Osteoblast (primary cell): ENCODE measurements around the gene TNFRSF8. TPM values are rescaled to one million over a fixed set of nuclear protein-coding genes. Genes with fewer than 3 reads are reported as not detected.
"Not testable (repeated sequence)": the region's sequence is repeated elsewhere in the genome, so short reads cannot be mapped to it uniquely, and the experiment has no call there.

ENCODE experiments used
- DNase-seq: peaks from one replicate; pipeline ENCODE4 v3.0.0; 2011; ENCODE audit warnings: low spot score, mixed read lengths; ENCODE audit not compliant: insufficient read length; ENCODE audit errors: missing footprints
- H2AFZ ChIP-seq: 2 replicates; pipeline ENCODE4 v1.6.0; 2011; ENCODE audit warnings: mild to moderate bottlenecking, low read length
- H3K27ac ChIP-seq: 2 replicates; pipeline ENCODE4 v1.5.1; 2011; ENCODE audit warnings: mild to moderate bottlenecking, low read depth, low read length, moderate library complexity
- H3K27me3 ChIP-seq: 2 replicates; pipeline ENCODE4 v1.6.0; 2012; ENCODE audit warnings: mild to moderate bottlenecking, control low read depth, inconsistent platforms, low read length, moderate library complexity; ENCODE audit not compliant: insufficient read depth
- H3K36me3 ChIP-seq: 2 replicates; pipeline ENCODE4 v1.5.1; 2011; ENCODE audit warnings: mild to moderate bottlenecking, low read length, control low read depth, moderate library complexity; ENCODE audit not compliant: insufficient read depth
- H3K4me1 ChIP-seq: 2 replicates; pipeline ENCODE4 v1.5.1; 2011; ENCODE audit warnings: mild to moderate bottlenecking, low read length, control low read depth, moderate library complexity; ENCODE audit not compliant: insufficient read depth
- H3K4me2 ChIP-seq: 2 replicates; pipeline ENCODE4 v1.6.0; 2011; ENCODE audit warnings: mild to moderate bottlenecking, low read length; ENCODE audit not compliant: insufficient read depth
- H3K4me3 ChIP-seq: fragments of 200-600 bp; sonication (generic); 3 replicates; pipeline ENCODE4 v1.5.1; 2012; ENCODE audit warnings: mild to moderate bottlenecking, low read length, inconsistent platforms; ENCODE audit not compliant: insufficient read depth
- H3K79me2 ChIP-seq: 2 replicates; pipeline ENCODE4 v1.6.0; 2012; ENCODE audit warnings: mild to moderate bottlenecking, low read length, control low read depth, inconsistent platforms; ENCODE audit not compliant: insufficient read depth
- H3K9me3 ChIP-seq: 2 replicates; pipeline ENCODE4 v1.5.1; 2011; ENCODE audit warnings: low read depth, low read length, control low read depth
- H4K20me1 ChIP-seq: 2 replicates; pipeline ENCODE4 v1.6.0; 2012; ENCODE audit warnings: mild to moderate bottlenecking, low read length, control low read depth; ENCODE audit not compliant: insufficient read depth
- CTCF ChIP-seq: IDR thresholded peaks from 2 replicates; pipeline ENCODE4 v1.5.1; 2011; ENCODE audit warnings: mild to moderate bottlenecking, low read depth, low read length, moderate library complexity; ENCODE audit errors: extremely low read depth
- total RNA-seq: library from RNA; depleted of rRNA; stranded (reverse); fragments of >200 nt; gene quantifications from 2 replicates; pipeline ENCODE4 v1.2.3, GENCODE V29; 2012

Gene TNFRSF8
- total RNA-seq, 1 donor = under 0.01 TPM

GRCh38 chr1:12029720-12030339 is 33.3 kb upstream of the TNFRSF8 start:
- H3K4me3 ChIP-seq = no peak overlapping the region
- H3K4me2 ChIP-seq = no peak overlapping the region
- H3K9me3 ChIP-seq = no peaks in the 10 kb centered on the region
- H2AFZ ChIP-seq = no peak overlapping the region
- peaks cover 6% of the 10 kb centered on the region for H3K4me1 ChIP-seq
- H3K36me3 ChIP-seq = peaks cover 23% of the 10 kb centered on the region
- TF ChIP-seq CTCF = no peak
- peaks cover 2% of the 10 kb centered on the region for H4K20me1 ChIP-seq
- no peaks in the 10 kb centered on the region for H3K79me2 ChIP-seq
- no peaks in the 10 kb centered on the region for H3K27me3 ChIP-seq
- DNase-seq = peak; percentile 47
- H3K27ac ChIP-seq = no peak overlapping the region

- Histone ChIP-seq H4K20me1 (peaks cover 2% of the 10 kb centered on the region), H3K4me1 (peaks cover 6% of the 10 kb centered on the region), H3K4me3 (no peak overlapping the region), H3K27ac (no peak overlapping the region), H2AFZ (no peak overlapping the region), H3K36me3 (peaks cover 21% of the 10 kb centered on the region), H3K4me2 (no peak overlapping the region), H3K79me2 (no peaks in the 10 kb centered on the region), H3K9me3 (no peaks in the 10 kb centered on the region), H3K27me3 (no peaks in the 10 kb centered on the region)
- DNase-seq = peak; percentile 94
- TF ChIP-seq CTCF = peak; percentile 58
Observed at GRCh38 chr1:12031039-12031980, 31.8 kb upstream of the TNFRSF8 start.

DNA sequence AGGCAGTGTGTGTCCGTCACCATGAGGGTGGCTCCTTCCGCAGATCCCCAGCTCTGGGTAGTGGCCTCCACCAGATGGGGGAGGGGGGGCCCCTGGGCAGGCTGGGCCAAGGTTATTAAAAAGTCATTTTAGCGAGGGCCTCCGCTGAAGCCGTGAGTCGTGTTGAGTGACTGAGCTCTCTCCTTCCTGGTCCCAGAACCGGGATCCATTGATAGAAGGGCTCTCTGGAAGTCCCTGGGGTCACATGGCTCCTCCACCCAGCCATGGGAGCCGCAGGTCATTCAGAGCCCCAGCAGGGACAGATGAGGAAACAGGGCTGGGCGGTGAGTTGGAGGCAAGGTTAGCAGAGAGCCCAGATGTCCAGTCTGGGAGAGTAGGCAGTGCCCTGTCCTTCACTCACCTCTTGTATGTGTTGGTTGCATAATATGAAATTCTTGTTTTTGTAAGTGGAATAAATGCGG is 30.9 kb upstream of the TNFRSF8 start:
- peak; percentile 47 for DNase-seq
- no peak overlapping the region for H2AFZ ChIP-seq
- no peaks in the 10 kb centered on the region for H3K79me2 ChIP-seq
- peaks cover 6% of the 10 kb centered on the region for H3K4me1 ChIP-seq
- H4K20me1 ChIP-seq = no peaks in the 10 kb centered on the region
- H3K4me2 ChIP-seq = no peak overlapping the region
- no peak overlapping the region for H3K4me3 ChIP-seq
- no peaks in the 10 kb centered on the region for H3K27me3 ChIP-seq
- H3K27ac ChIP-seq = no peak overlapping the region
- no peak for TF ChIP-seq CTCF
- peaks cover 16% of the 10 kb centered on the region for H3K36me3 ChIP-seq
- no peaks in the 10 kb centered on the region for H3K9me3 ChIP-seq

- H3K36me3 ChIP-seq = peaks cover 10% of the 10 kb centered on the region
- H3K4me2 ChIP-seq, H2AFZ ChIP-seq, DNase-seq, H3K4me3 ChIP-seq, H3K9me3 ChIP-seq, H3K27ac ChIP-seq, H3K4me1 ChIP-seq, H3K79me2 ChIP-seq, H4K20me1 ChIP-seq, H3K27me3 ChIP-seq: not testable (repeated sequence)
Observed at GRCh38 chr1:12033441-12033840, 29.7 kb upstream of the TNFRSF8 start.
